ENCODE results near the gene TGFBR3. TPM values are rescaled to one million over a fixed set of nuclear protein-coding genes. Genes with fewer than 3 reads are reported as not detected.

Gene TGFBR3
- total RNA-seq, 1 experiment from 2014 or later, result 2.4 TPM

DNA sequence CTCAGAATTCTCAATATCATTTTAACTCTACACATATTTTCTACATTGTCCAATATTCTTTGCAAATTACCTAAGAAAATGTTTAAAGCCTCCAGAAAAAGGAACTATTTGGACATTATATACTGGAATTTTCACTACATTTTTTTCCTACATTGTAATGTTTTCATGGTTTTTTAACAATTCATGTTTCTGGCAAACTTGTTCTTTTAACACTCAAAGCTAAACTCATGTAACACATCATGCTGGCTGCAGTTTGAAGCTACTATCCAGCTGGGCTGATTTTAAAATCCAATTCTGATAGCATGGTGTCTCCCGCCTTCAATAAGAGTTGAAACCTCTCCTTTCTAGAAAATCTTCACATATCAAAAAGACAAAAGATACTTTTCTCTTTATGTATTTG is 52.0 kb downstream of the TGFBR3 start:
- no peak overlapping the region for H3K18ac ChIP-seq (ENCODE audit: insufficient read length, low read depth, low read length)
- no peak overlapping the region for H2AFZ ChIP-seq (ENCODE audit: low read length)
- no peak overlapping the region for H4K5ac ChIP-seq (ENCODE audit: insufficient read length, low read depth, low read length)
- no peaks in the 10 kb centered on the region for H3K79me1 ChIP-seq (ENCODE audit: insufficient read depth, low read depth, low read length, poor library complexity, severe bottlenecking)
- no peak overlapping the region for H3K9ac ChIP-seq (ENCODE audit: extremely low read depth, insufficient read length, low read length)
- H2BK20ac ChIP-seq (ENCODE audit: low read depth, low read length, poor library complexity, severe bottlenecking), result no peak overlapping the region
- peaks cover 0 to 7% of the 10 kb centered on the region in 2 experiments; a peak in 1 of 4 replicates for H3K4me1 Mint-ChIP-seq
- H4K8ac ChIP-seq (replicated peaks; ENCODE audit: insufficient read length, low read depth, low read length), result no peak overlapping the region
- H3K4me2 ChIP-seq (ENCODE audit: insufficient read depth, insufficient read length, low read length), result no peak overlapping the region
- TF ChIP-seq, protein P1, sequence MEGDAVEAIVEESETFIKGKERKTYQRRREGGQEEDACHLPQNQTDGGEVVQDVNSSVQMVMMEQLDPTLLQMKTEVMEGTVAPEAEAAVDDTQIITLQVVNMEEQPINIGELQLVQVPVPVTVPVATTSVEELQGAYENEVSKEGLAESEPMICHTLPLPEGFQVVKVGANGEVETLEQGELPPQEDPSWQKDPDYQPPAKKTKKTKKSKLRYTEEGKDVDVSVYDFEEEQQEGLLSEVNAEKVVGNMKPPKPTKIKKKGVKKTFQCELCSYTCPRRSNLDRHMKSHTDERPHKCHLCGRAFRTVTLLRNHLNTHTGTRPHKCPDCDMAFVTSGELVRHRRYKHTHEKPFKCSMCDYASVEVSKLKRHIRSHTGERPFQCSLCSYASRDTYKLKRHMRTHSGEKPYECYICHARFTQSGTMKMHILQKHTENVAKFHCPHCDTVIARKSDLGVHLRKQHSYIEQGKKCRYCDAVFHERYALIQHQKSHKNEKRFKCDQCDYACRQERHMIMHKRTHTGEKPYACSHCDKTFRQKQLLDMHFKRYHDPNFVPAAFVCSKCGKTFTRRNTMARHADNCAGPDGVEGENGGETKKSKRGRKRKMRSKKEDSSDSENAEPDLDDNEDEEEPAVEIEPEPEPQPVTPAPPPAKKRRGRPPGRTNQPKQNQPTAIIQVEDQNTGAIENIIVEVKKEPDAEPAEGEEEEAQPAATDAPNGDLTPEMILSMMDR (conservative IDR thresholded peaks at IDR 0.05), result no peak
- H2BK120ac ChIP-seq (ENCODE audit: low read depth, low read length, poor library complexity, severe bottlenecking), result no peak overlapping the region
- H2AK5ac ChIP-seq (ENCODE audit: insufficient read length, low read length), result no peak overlapping the region
- no peak overlapping the region for H3K4me3 Mint-ChIP-seq
- no peak overlapping the region for H3K4ac ChIP-seq (ENCODE audit: low read depth, low read length)
- no peaks in the 10 kb centered on the region for H3K27me3 Mint-ChIP-seq (ENCODE audit: low read depth)
- no peaks in the 10 kb centered on the region for H3K27me3 ChIP-seq (ENCODE audit: insufficient read depth, low read length)
- H4K91ac ChIP-seq (ENCODE audit: insufficient read length, low read depth, low read length), result no peak overlapping the region
- no peaks in the 10 kb centered on the region for H4K20me1 ChIP-seq (ENCODE audit: control insufficient read depth, insufficient read depth, insufficient read length)
- no peak overlapping the region for H2BK12ac ChIP-seq (ENCODE audit: insufficient read length, low read depth, low read length)
- no peaks in the 10 kb centered on the region for H3K9me3 ChIP-seq (ENCODE audit: control insufficient read depth, low read depth, low read length)
- no peak overlapping the region for H3K23ac ChIP-seq (ENCODE audit: insufficient read length, low read depth, low read length)
- H3K9me3 Mint-ChIP-seq, result no peaks in the 10 kb centered on the region
- H3K14ac ChIP-seq (ENCODE audit: insufficient read depth, low read length), result no peak overlapping the region
- H2BK5ac ChIP-seq (ENCODE audit: insufficient read length, low read length), result no peak overlapping the region
- H3K56ac ChIP-seq (ENCODE audit: insufficient read length, low read depth, low read length), result no peak overlapping the region
- no peaks in the 10 kb centered on the region for H3K4me1 ChIP-seq (ENCODE audit: insufficient read depth, low read length)
- H3K27ac ChIP-seq (ENCODE audit: insufficient read length, low read depth, low read length), result no peak overlapping the region
- no CpG with 5 or more reads among the region's 1 CpG for WGBS (ENCODE audit: extremely low coverage, insufficient read length, low lambda C conversion rate)
- H2BK15ac ChIP-seq (ENCODE audit: low read depth, low read length), result no peak overlapping the region
- H3T11ph ChIP-seq (ENCODE audit: low read length), result no peak overlapping the region
- H3K36me3 Mint-ChIP-seq (ENCODE audit: insufficient read depth in 1 of 3, low read depth in 3 of 3), result no peaks in the 10 kb centered on the region
- no peak overlapping the region for H3K27ac Mint-ChIP-seq
- H3K23me2 ChIP-seq (ENCODE audit: insufficient read length, low read depth, low read length, poor library complexity, severe bottlenecking), result no peaks in the 10 kb centered on the region
- no peak for DNase-seq
- H3K79me2 ChIP-seq (ENCODE audit: insufficient read depth, low read length), result no peaks in the 10 kb centered on the region
